DOHH2 (cell line): ENCODE data around the gene HES2.
"Not testable (repeated sequence)": the region's sequence is repeated elsewhere in the genome, so short reads cannot be mapped to it uniquely, and the experiment has no call there.

Source experiments
- H3F3A ChIP-seq: fragments of 200-600 bp; sonication (generic), shearing (Covaris generic); 2 replicates; pipeline ENCODE4 v1.6.0; 2016; ENCODE audit warnings: antibody characterized with exemption, mild to moderate bottlenecking; ENCODE audit not compliant: control insufficient read depth, insufficient read depth
- H3K27ac ChIP-seq: fragments of 200-600 bp; sonication (generic); 2 replicates; pipeline ENCODE4 v1.5.1; 2014; ENCODE audit warnings: low read depth, mild to moderate bottlenecking, low read length, moderate library complexity
- H3K27me3 ChIP-seq: fragments of 200-600 bp; sonication (generic); 2 replicates; pipeline ENCODE4 v1.6.1; 2014; ENCODE audit warnings: mild to moderate bottlenecking, low read length, mixed read lengths; ENCODE audit not compliant: control insufficient read depth
- H3K36me3 ChIP-seq: fragments of 200-600 bp; sonication (generic); 2 replicates; pipeline ENCODE4 v1.6.1; 2014; ENCODE audit warnings: mild to moderate bottlenecking, low read length, moderate library complexity, mixed read lengths; ENCODE audit not compliant: control insufficient read depth
- H3K4me1 ChIP-seq: fragments of 200-600 bp; sonication (generic); 2 replicates; pipeline ENCODE4 v1.6.1; 2014; ENCODE audit warnings: mild to moderate bottlenecking, low read length, mixed read lengths; ENCODE audit not compliant: control insufficient read depth
- H3K4me2 ChIP-seq: fragments of 200-600 bp; sonication (generic); 2 replicates; pipeline ENCODE4 v1.6.0; 2014; ENCODE audit warnings: mild to moderate bottlenecking, low read length, moderate library complexity
- H3K4me3 ChIP-seq: fragments of 200-600 bp; sonication (generic); 2 replicates; pipeline ENCODE4 v1.5.1; 2014; ENCODE audit warnings: mild to moderate bottlenecking, low read length, mixed read lengths
- H3K79me2 ChIP-seq: fragments of 200-600 bp; sonication (generic); 2 replicates; pipeline ENCODE4 v1.6.1; 2014; ENCODE audit warnings: mild to moderate bottlenecking, low read length, mixed read lengths; ENCODE audit not compliant: control insufficient read depth
- H3K9me2 ChIP-seq: fragments of 200-600 bp; sonication (generic); replicated peaks from 2 replicates; pipeline ENCODE4 v1.6.1; 2014; ENCODE audit warnings: mild to moderate bottlenecking, low read length, mixed read lengths; ENCODE audit not compliant: control insufficient read depth
- H3K9me3 ChIP-seq: fragments of 200-600 bp; sonication (generic); 2 replicates; pipeline ENCODE4 v1.6.1; 2014; ENCODE audit warnings: antibody characterized with exemption, low read length, mixed read lengths; ENCODE audit not compliant: control insufficient read depth, insufficient read depth
- H4K20me1 ChIP-seq: fragments of 200-600 bp; sonication (generic); 2 replicates; pipeline ENCODE4 v1.6.0; 2014; ENCODE audit warnings: low read depth, mild to moderate bottlenecking, antibody characterized with exemption, low read length, moderate library complexity; ENCODE audit not compliant: control insufficient read depth, insufficient read depth
- CTCF ChIP-seq: fragments of 200-600 bp; sonication (generic); IDR thresholded peaks from one replicate; pipeline ENCODE4 v1.5.1; 2014; ENCODE audit warnings: antibody characterized with exemption, mild to moderate bottlenecking, low read depth, low read length; ENCODE audit not compliant: poor library complexity, severe bottlenecking

HES2 gene

GRCh38 chr1:6363085-6363884 is 56.4 kb downstream of the HES2 start:
- H3K9me3 ChIP-seq: peaks cover 11% of the 10 kb centered on the region; the same call in 1 of the 2 replicates
- not testable (repeated sequence) for H3K4me2 ChIP-seq, H3K4me1 ChIP-seq, H3K27ac ChIP-seq, H3K36me3 ChIP-seq, H3F3A ChIP-seq, H4K20me1 ChIP-seq, H3K4me3 ChIP-seq, H3K9me2 ChIP-seq, H3K27me3 ChIP-seq
- peak; percentile 22 for TF ChIP-seq CTCF
- H3K79me2 ChIP-seq: peaks cover 37% of the 10 kb centered on the region
